NCI-H524 treated with DMSO at 0.1 percent for 48 hours (cell line): ENCODE results near the gene ADAM11.

Experiments
- DNase-seq: peaks from one replicate; lab custom pipeline; 2025; lab: John Stamatoyannopoulos, UW

Gene ADAM11

GRCh38 chr17:44775838-44776621 is 17.2 kb downstream of the ADAM11 start:
- DNase-seq: no peak

- no peak for DNase-seq
Observed at GRCh38 chr17:44776628-44777393, 18.0 kb downstream of the ADAM11 start.

GRCh38 chr17:44777394-44778348 is 18.9 kb downstream of the ADAM11 start:
- DNase-seq: no peak

GRCh38 chr17:44778656-44779210 is 19.9 kb downstream of the ADAM11 start:
- no peak for DNase-seq

GRCh38 chr17:44779211-44780025 is 20.6 kb downstream of the ADAM11 start:
- peak; percentile 44 for DNase-seq

GRCh38 chr17:44780161-44780560 is 21.4 kb downstream of the ADAM11 start:
- no peak for DNase-seq

- no peak for DNase-seq
Observed at GRCh38 chr17:44780845-44781480, 22.2 kb downstream of the ADAM11 start.

GRCh38 chr17:44781551-44782325 is 22.9 kb downstream of the ADAM11 start:
- DNase-seq: no peak

GRCh38 chr17:44782326-44782850 is 23.6 kb downstream of the ADAM11 start:
- DNase-seq: no peak

GRCh38 chr17:44785921-44786320 is 27.1 kb downstream of the ADAM11 start:
- DNase-seq: no peak

GRCh38 chr17:44786551-44787081 is 27.8 kb downstream of the ADAM11 start:
- DNase-seq: no peak

GRCh38 chr17:44787271-44787940 is 28.6 kb downstream of the ADAM11 start:
- no peak for DNase-seq

- DNase-seq: no peak
Observed at GRCh38 chr17:44788139-44788538, 29.4 kb downstream of the ADAM11 start.

- no peak for DNase-seq
Observed at GRCh38 chr17:44792276-44792675, 33.5 kb downstream of the ADAM11 start.

- no peak for DNase-seq
Observed at GRCh38 chr17:44793885-44794842, 35.4 kb downstream of the ADAM11 start.

- no peak for DNase-seq
Observed at GRCh38 chr17:44794851-44795413, 36.1 kb downstream of the ADAM11 start.

GRCh38 chr17:44795421-44795820 is 36.6 kb downstream of the ADAM11 start:
- no peak for DNase-seq
